GM15510 (cell line): ENCODE data around the gene PI4KB.

Source experiments
- POLR2A ChIP-seq: IDR thresholded peaks from 3 replicates; pipeline ENCODE4 v1.6.1; 2011; ENCODE audit warnings: borderline replicate concordance; ENCODE audit not compliant: insufficient read length; ENCODE audit errors: extremely low read depth

Gene PI4KB

DNA sequence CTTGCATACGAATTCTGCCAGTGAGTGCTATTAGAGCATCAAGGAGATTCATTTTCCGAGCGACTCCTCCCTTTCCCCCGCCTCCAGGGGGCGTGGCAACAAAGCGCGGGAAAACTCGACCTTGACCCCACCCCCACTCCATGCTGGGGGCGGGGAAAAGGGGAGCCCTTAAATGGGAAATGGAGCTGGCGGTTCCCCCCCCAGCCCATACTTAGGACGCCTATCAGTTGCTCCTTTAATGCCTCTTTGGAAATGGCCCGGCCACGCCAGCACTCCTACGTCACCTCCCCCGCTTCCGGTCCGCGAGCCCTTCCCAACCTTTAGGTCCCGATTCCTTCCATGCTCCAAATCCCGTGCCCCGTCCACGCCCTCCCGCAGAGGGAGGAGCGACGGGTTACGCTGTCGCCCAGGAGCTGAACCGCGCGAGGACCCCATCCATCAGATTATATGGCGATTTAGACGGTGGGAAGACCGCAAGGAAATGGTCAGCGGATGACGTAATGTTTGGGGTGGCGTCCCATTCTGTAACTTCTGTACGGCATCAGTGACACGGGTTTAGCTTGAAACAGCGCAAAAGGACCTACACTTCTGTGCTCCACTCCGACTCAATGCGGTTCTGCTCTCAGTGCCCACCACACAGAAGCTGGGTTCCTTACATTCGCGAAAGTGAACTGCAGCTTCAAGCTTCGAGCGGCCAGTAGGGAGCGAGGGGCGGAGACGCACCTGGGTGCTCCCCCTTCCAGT is 45.8 kb downstream of the PI4KB start:
- peak; percentile 34 for TF ChIP-seq POLR2A

DNA sequence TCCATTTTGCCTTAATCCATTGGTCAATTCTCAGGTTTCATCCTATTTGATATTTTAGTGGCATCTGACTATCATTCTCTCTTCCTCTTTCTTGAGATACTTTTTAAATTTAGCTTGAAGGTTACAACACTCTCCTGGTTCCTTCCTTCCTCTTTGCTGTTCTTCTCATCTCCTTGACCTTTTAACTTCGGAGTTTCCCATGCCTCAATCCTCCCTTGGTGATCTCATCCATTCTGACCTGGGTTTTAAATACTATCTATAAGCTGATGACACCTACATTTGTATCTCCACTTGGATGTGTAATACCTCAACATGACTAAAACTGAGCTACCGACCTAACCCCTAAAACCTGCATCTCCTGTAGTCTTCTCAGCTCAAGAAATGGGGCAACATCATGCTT is 50.0 kb downstream of the PI4KB start:
- TF ChIP-seq POLR2A, result no peak

DNA sequence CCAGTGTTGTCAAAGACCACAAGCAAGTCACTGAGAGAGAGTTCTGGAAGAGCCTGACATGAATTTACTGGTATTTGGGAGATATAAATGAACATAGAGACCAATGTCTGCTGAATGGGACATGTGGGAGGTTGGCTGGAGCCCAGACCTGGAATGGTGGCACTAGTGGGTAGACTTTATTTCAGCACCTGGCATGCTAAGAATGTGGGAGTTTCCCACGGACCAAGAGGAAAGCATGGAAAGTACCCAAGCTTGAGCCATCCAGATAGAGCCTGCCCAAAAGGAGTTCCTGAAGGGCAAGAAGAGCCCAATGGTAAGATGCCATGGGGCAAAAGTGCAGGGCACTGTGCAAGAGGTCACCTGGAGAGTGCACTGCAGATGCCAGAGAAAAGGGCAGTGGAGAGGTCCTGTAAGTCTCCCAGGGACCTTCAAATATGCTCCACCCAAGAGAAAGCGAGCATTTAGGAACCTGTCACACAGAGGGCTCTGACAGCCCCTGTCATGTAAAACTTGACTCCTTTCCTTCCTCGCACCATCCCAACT is 53.2 kb downstream of the PI4KB start:
- TF ChIP-seq POLR2A, result no peak

DNA sequence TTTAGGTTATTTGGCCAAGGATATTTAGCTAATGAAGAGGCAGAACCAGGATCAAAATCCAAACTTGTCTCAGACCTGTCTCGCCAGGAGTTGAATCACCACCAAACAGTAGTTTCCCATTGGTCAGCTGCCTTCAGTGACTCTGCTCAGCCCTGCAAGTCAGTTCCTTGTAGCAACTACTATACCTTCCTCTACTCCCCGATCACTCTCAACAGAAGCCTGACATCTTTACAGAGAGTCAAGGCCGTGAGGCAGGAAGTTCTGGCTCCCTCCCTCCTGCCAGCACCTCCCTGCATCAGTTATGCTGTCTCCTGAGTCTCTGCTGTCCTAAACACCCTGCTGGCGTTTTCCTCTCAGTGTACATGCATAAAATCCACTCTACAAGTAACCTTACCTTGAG is 59.5 kb downstream of the PI4KB start:
- TF ChIP-seq POLR2A, result no peak

DNA sequence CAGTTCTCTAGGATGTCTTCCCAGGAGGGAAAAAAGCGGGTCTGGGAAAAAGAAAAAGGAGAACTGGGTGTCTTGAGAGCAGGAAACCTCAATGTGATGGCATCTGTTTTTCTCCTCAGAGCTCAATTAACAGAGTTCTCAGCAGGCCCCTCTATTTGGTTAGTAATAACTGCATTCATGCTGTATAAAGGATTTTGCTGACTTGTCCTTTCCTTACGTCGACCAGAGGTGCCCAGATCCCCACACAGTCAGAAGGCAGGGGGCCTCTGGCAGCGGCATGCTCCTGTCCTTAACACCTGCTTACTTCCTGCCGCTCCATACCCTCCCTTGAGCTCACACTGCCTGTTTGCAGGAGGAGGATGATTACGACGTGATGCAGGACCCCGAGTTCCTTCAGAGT is 60.4 kb downstream of the PI4KB start:
- no peak for TF ChIP-seq POLR2A

DNA sequence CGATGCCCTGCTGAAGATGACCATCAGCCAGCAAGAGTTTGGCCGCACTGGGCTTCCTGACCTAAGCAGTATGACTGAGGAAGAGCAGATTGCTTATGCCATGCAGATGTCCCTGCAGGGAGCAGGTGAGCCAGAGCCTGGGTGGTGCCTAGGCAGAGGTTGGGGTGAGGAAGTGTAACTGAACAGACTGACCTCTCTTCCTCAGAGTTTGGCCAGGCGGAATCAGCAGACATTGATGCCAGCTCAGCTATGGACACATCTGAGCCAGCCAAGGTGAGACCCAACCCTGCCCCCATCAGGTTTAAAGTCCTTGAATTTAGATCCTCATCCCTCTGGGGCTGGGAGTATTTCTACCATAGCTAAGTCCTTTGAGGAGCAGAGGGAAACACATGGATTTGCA is 60.9 kb downstream of the PI4KB start:
- no peak for TF ChIP-seq POLR2A

DNA sequence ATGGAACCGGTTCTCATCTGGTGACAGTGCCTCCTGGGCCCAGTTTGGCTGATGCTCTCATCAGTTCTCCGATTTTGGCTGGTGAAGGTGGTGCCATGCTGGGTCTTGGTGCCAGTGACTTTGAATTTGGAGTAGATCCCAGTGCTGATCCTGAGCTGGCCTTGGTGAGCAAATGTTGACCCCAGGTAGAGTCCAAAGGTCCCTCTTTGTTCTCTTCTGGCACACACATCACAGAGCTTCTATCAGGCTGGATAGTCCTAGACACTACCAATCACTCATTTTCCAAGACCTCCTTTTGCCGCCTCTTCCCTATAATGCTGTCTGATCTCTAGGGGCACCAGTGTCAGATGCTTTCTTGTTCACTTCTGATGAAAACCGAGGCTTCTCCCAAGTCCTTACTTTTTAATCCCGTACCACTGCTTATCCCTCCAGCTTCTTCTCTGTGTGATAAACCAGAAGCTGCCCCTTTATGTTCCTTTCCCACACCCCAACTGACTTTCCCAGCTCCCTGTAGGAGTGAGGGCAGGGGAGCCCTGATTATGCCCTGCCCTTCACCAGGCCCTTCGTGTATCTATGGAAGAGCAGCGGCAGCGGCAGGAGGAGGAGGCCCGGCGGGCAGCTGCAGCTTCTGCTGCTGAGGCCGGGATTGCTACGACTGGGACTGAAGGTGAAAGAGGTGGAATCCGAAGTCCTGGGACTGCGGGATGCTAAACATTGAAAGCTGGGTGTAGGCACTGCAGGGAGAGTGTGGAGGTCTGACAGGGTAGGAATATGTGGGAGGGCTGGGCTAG is 61.6 kb downstream of the PI4KB start:
- no peak for TF ChIP-seq POLR2A

DNA sequence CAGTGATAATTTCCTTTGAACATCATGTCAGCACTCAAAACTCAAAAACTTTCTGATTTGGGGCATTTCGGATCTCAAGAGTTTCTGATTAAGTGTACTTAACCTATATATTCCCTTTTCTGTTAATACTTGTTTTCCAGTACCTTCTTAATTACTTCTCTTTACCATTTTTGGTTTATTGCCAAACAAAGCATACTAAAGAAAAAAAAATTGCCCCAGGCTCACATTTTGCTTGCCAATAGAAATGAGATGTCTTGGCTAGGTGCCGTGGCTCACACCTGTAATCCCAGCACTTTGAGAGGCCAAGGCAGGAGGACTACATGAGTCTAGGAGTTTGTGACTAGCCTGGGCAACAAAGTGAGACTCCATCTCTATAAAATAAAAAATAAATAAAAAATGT is 67.9 kb downstream of the PI4KB start:
- no peak for TF ChIP-seq POLR2A

DNA sequence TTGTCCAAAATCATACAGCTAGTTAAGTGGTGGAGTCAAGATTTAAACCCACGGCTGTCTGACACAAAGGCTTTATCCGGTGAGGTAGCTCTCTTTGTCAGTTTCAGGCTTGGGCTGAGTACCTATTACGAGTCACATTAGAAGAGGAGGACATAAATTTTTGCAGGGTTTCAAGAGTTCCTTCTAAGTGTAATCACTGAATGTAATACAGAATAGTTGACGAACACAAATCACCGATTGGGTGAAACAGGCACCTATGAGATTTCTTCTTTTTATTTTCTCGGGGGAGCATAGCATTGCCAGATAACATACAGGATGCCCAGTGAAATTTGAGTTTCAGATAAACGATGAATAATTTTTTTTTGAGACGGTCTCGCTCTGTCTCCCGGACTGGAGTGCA is 71.8 kb downstream of the PI4KB start:
- no peak for TF ChIP-seq POLR2A

DNA sequence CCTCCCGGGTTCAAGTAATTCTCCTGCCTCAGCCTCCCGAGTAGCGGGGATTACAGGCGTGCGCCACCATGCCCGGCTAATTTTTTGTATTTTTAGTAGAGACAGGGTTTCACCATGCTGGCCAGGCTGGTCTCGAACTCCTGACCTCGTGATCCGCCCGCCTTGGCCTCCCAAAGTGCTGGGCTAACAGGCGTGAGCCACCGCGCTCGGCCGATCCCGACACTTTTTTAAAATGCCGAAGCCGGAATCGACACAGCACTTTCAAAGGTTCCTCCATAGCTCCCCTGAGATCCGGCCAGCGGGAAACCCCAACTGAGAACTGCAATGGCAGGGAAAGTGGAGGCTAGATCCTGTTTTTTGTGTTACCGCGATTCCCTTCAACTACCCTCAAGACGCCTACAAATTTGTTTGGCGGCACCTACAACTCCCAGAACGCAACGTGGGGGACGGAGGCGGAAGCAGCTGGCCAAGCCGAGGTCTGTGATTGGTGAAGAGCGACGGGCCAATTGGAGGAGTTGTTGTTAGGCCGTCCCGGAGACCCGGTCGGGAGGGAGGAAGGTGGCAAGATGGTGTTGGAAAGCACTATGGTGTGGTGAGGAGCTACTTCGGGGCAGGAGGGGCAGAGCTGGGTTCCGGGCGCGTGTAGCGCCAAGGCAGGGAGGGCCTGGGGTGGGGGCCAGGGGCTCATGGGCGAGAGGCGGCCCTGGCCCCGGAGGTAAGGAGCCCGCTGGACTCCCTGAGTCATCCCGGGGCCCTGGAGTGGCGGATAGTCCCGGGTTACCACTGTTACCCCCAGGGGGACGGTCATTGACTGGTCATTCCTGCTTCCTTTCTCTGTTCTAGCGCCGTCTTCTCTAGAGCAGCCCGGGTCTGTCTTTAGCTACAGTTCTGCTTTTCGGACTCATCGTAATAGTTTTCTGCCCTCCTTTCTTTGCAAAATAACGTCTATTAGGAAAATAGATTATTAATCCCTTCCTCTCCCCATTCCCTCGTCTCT is 72.7 kb downstream of the PI4KB start, which contains the start of gene PSMD4:
Gene PSMD4 (plus strand): TSS at position 518 of the 997 bp plus-strand sequence. CDS start 49 bp downstream, at position 567.
- peak; percentile 92 for TF ChIP-seq POLR2A

DNA sequence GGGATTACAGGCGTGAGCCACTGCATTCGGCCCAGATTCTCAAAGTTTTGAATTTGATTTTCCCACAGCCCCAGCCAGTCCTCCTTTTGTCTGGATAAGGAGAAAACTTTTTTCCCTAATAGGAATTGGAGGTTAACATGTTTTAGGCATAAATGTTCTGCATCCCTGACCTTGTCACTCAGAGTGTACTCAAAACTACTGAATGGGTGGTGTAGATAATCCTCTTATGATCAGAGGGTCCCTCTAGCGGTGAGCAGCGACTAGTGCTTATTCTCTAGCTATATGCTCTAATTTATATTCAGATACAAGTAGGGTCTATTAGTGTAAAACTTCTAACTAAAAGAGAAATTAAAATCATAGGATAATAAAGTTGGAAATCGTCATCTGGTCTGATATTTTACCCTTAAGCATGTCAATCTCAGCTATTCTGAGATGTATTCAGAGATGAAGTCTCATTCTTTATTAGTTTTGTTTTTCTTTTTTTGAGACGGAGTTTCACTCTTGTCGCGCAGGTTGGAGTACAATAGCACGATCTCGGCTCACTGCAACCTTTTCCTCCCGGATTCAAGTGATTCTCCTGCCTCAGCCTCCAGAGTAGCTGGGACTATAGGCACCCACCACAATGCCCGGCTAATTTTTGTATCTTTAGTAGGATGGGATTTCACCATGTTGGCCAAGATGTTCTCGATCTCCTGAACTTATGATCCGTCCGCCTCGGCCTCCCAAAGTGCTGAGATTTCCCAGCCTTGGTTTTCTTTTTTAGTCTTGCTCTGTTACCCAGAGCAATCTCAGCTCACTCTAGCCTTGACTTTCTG is 75.4 kb downstream of the PI4KB start:
- TF ChIP-seq POLR2A, result no peak

DNA sequence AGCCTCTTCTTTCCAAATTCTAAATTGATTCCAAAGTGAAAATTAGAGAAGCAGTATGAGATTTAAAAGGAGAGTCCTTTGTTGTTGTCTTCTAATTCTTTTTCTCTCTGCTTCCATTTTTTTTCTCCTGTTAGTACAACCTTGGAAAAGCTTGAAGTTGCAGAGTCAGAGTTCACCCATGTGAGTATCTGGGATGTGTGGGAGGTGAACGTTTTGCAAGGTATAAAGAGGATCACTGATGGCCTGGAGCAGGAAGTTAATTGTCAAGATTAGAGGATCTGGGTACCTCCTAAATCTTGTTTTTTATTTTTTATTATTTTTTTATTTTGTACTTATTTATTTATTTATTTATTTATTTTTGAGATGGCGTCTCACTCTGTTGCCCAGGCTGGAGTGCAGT is 80.4 kb downstream of the PI4KB start:
- no peak for TF ChIP-seq POLR2A

DNA sequence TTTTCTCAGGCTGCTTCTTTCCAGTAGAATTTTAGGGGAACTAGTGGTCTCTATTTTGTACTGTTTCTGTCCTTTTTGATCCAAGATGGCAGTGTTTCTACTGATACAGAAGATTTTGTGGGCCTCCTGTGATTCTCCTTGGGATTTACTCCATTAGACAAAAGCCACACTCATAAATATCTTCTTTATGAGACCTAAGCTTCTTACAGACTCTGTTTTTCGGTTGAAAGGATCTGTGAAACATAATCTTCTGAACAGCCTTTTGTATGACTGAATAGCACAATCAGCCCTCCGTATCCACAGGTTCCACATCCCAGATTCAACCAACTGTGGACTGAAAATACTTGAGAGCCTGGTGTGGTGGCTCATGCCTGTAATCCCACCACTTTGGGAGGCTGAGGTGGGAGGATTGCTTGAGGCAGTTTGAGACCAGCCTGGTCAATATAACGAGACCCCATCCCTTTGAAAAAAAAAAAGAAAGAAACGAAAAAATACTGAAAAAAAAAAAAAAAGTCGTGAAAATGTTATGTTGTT is 83.5 kb downstream of the PI4KB start:
- TF ChIP-seq POLR2A, result no peak
